SK-N-SH (cell line): ENCODE data around the gene TELO2. TPM values are rescaled to one million over a fixed set of nuclear protein-coding genes. Genes with fewer than 3 reads are reported as not detected.
A peak's percentile ranks its signal among the peaks of the same experiment; 100 is the strongest.

ENCODE experiments used
- CTCF ChIA-PET: fragments of 300-600, 350-600 bp; formaldehyde crosslinking; extraction: SDS; loops from one replicate; lab custom pipeline; 2021; lab: Yijun Ruan, JAX
- POLR2A ChIA-PET: fragments of 350-600 bp; sonication (Branson Sonifier 250); formaldehyde crosslinking; extraction: SDS; loops from one replicate; lab custom pipeline; 2020; ENCODE audit warnings: antibody characterized with exemption, inconsistent platforms; lab: Yijun Ruan, JAX
- DNase-seq: peaks from one replicate; pipeline ENCODE4 v3.0.0; 2012
- H2AFZ ChIP-seq: fragments of 200-600 bp; sonication (generic); 2 replicates; pipeline ENCODE4 v1.8.1; 2016; ENCODE audit warnings: antibody characterized with exemption, mild to moderate bottlenecking, low read depth
- H3F3A ChIP-seq: fragments of 200-600 bp; sonication (generic); replicated peaks from 2 replicates; pipeline ENCODE3; 2016; ENCODE audit warnings: antibody characterized with exemption, mild to moderate bottlenecking; ENCODE audit not compliant: insufficient read depth
- H3K27ac ChIP-seq, 2 experiments: fragments of 200-500 bp in 1 of 2; fragments of 200-600 bp in 1 of 2; sonication (Bioruptor generic) in 1 of 2; sonication (generic), shearing (Covaris generic) in 1 of 2; 2 replicates each; pipeline versions ENCODE4 v1.5.1 to v1.6.1; 2014 to 2016; ENCODE audit warnings: low read depth in 2 of 2, inconsistent platforms in 1 of 2, low read length in 1 of 2, mild to moderate bottlenecking in 1 of 2, mixed read lengths in 1 of 2
- H3K27me3 ChIP-seq: fragments of 200-600 bp; sonication (generic), shearing (Covaris generic); 2 replicates; pipeline ENCODE4 v1.6.1; 2016; ENCODE audit warnings: mixed run types; ENCODE audit not compliant: insufficient read depth
- H3K36me3 ChIP-seq, 2 experiments: fragments of 200-500 bp in 1 of 2; fragments of 200-600 bp in 1 of 2; sonication (Bioruptor generic) in 1 of 2; sonication (generic) in 1 of 2; replicated peaks in 1 of 2; 2 replicates each; pipeline versions ENCODE3 to v1.5.1; 2014 to 2016; ENCODE audit warnings: low read length in 1 of 2, mild to moderate bottlenecking in 1 of 2; ENCODE audit not compliant: insufficient read depth in 2 of 2, control insufficient read depth in 1 of 2
- H3K4me1 ChIP-seq, 2 experiments: fragments of 200-500 bp in 1 of 2; fragments of 200-600 bp in 1 of 2; sonication (Bioruptor generic) in 1 of 2; sonication (generic), shearing (Covaris generic) in 1 of 2; 2 replicates each; pipeline versions ENCODE4 v1.5.1 to v1.6.1; 2014 to 2016; ENCODE audit warnings: low read depth in 1 of 2, low read length in 1 of 2, mixed run types in 1 of 2; ENCODE audit not compliant: insufficient read depth in 2 of 2, control insufficient read depth in 1 of 2
- H3K4me2 ChIP-seq: fragments of 200-600 bp; sonication (generic), shearing (Covaris generic); 2 replicates; pipeline ENCODE4 v1.6.1; 2017; ENCODE audit warnings: mixed run types
- H3K4me3 ChIP-seq, 2 experiments: fragments of 200-500 bp in 1 of 2; fragments of 200-600 bp in 1 of 2; sonication (Bioruptor generic) in 1 of 2; sonication (generic), shearing (Covaris generic) in 1 of 2; 2 replicates each; pipeline versions ENCODE4 v1.5.1 to v1.8.1; 2014 to 2016; ENCODE audit warnings: low read depth in 2 of 2, inconsistent platforms in 1 of 2, low read length in 1 of 2, mild to moderate bottlenecking in 1 of 2, mixed read lengths in 1 of 2, moderate library complexity in 1 of 2
- H3K79me2 ChIP-seq: fragments of 200-600 bp; sonication (generic); 2 replicates; pipeline ENCODE4 v1.8.1; 2017; ENCODE audit warnings: mild to moderate bottlenecking; ENCODE audit not compliant: insufficient read depth
- H3K9ac ChIP-seq: fragments of 200-600 bp; sonication (generic); 2 replicates; pipeline ENCODE4 v1.6.1; 2017; ENCODE audit warnings: mixed run types
- H3K9me2 ChIP-seq: fragments of 200-600 bp; sonication (generic); 2 replicates; pipeline ENCODE4 v1.6.1; 2017; ENCODE audit warnings: mixed run types
- H3K9me3 ChIP-seq: fragments of 200-600 bp; sonication (generic); 2 replicates; pipeline ENCODE4 v1.6.1; 2017; ENCODE audit warnings: mixed run types, mild to moderate bottlenecking, moderate library complexity
- H4K20me1 ChIP-seq: fragments of 200-600 bp; sonication (generic); 2 replicates; pipeline ENCODE4 v1.6.1; 2017; ENCODE audit warnings: mild to moderate bottlenecking, mixed run types; ENCODE audit not compliant: insufficient read depth
- EP300 ChIP-seq, 2 experiments: IDR thresholded peaks; 2 replicates each; pipeline versions ENCODE4 v1.4.0 to v1.6.1; 2012; ENCODE audit warnings: borderline replicate concordance in 1 of 2, low read depth in 1 of 2, low read length in 1 of 2
- EZH2phosphoT487 ChIP-seq: fragments of 200-600 bp; sonication (generic); IDR thresholded peaks from 2 replicates; pipeline ENCODE4 v1.6.1; 2017; ENCODE audit warnings: low read depth, mixed run types, mild to moderate bottlenecking, antibody characterized with exemption, moderate library complexity, borderline replicate concordance
- FOSL2 ChIP-seq: IDR thresholded peaks from 2 replicates; pipeline ENCODE4 v1.4.0; 2012; ENCODE audit warnings: low read depth, mild to moderate bottlenecking, moderate library complexity, borderline replicate concordance
- FOXM1 ChIP-seq: IDR thresholded peaks from 2 replicates; pipeline ENCODE4 v1.4.0; 2012; ENCODE audit warnings: low read depth, mild to moderate bottlenecking
- GABPA ChIP-seq: IDR thresholded peaks from 2 replicates; pipeline ENCODE4 v1.4.0; 2012; ENCODE audit warnings: low read depth, mild to moderate bottlenecking
- GATA2 ChIP-seq: sonication (generic); formaldehyde crosslinking; IDR thresholded peaks from 2 replicates; pipeline ENCODE4 v1.5.0; 2020; ENCODE audit warnings: mild to moderate bottlenecking, missing genetic modification reagents
- JUND ChIP-seq: IDR thresholded peaks from 2 replicates; pipeline ENCODE4 v1.4.0; 2012
- MEF2A ChIP-seq: IDR thresholded peaks from 2 replicates; pipeline ENCODE4 v1.4.0; 2012; ENCODE audit warnings: low read depth, borderline replicate concordance
- POLR2AphosphoS5 ChIP-seq: IDR thresholded peaks from 2 replicates; pipeline ENCODE4 v1.6.1; 2012; ENCODE audit warnings: low read depth, low read length
- RAD21 ChIP-seq: IDR thresholded peaks from 2 replicates; pipeline ENCODE4 v1.6.1; 2012; ENCODE audit warnings: mild to moderate bottlenecking, low read length
- RFX5 ChIP-seq: IDR thresholded peaks from 2 replicates; pipeline ENCODE4 v1.6.1; 2012; ENCODE audit warnings: mild to moderate bottlenecking, improper control_type of control experiment, low read length
- SIN3A ChIP-seq: IDR thresholded peaks from 2 replicates; pipeline ENCODE4 v1.6.1; 2012; ENCODE audit warnings: low read depth, mild to moderate bottlenecking, low read length, moderate library complexity, borderline replicate concordance
- TAF1 ChIP-seq: IDR thresholded peaks from 2 replicates; pipeline ENCODE4 v1.6.1; 2012; ENCODE audit warnings: low read depth, mild to moderate bottlenecking, low read length, moderate library complexity, borderline replicate concordance
- YY1 ChIP-seq: IDR thresholded peaks from 2 replicates; pipeline ENCODE4 v1.4.0; 2012; ENCODE audit warnings: low read depth, mild to moderate bottlenecking
- WGBS: methylation state at CpG from one replicate; pipeline ENCODE4 v1.1.6; 2017; ENCODE audit warnings: low lambda C conversion rate; 5-methylcytosine and 5-hydroxymethylcytosine counted together
- polyA plus RNA-seq, 3 experiments: library from polyadenylated mRNA; depleted of rRNA; stranded (reverse); fragments of >200 nt; gene quantifications; 2 replicates each; pipeline ENCODE4 v1.2.3, GENCODE V29; 2012
- TF ChIP-seq, protein P1 (sequence below): fragments of 200-600 bp; sonication (generic); IDR thresholded peaks from 2 replicates; pipeline ENCODE4 v1.6.1; 2017; ENCODE audit warnings: antibody characterized with exemption, mild to moderate bottlenecking, moderate library complexity
- TF ChIP-seq, protein P2 (sequence below): fragments of 150-350 bp; IDR thresholded peaks from 2 replicates; pipeline ENCODE4 v1.6.1; 2017; ENCODE audit warnings: antibody characterized with exemption, low read length, low read depth, borderline replicate concordance
- TF ChIP-seq, protein P3 (sequence below): fragments of 150-350 bp; IDR thresholded peaks from 2 replicates; pipeline ENCODE4 v1.6.1; 2016; ENCODE audit warnings: mild to moderate bottlenecking, low read depth, low read length

Gene TELO2
- polyA plus RNA-seq, 1 of the 3 experiments (the other 2 are of a cell fraction): 24.2 TPM

DNA sequence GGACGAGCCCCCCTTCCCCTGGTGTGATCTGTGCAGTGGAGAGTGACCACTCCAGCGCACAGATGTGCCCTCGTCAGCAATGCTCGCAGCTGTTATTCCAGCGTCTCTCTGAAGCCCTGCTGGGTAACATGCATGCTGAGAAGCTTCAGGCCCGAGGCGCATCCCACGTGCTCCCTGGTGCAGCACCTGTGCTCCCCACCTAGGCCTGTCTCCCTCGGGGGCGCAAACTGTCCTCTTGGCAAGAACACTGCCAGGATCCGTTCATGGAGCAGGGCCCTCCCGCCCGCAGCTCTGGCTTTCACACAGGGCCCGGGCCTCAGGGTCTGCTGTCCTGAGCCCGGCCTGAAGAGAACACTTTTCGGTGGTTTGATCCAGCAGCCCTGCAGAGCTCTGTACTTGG lies 53.3 kb downstream of the TELO2 start:
- Histone ChIP-seq H2AFZ (no peak overlapping the region), H3F3A (peaks cover 7% of the 10 kb centered on the region), H3K9ac (no peak overlapping the region), H4K20me1 (no peaks in the 10 kb centered on the region), H3K4me1 (peaks cover 0 to 9% of the 10 kb centered on the region in 2 experiments; a peak in 2 of 4 replicates), H3K4me3 (no peak overlapping the region), H3K36me3 (peaks cover 0 to 24% of the 10 kb centered on the region in 2 experiments), H3K27ac (no peak overlapping the region; a peak in 1 of 4 replicates), H3K9me2 (no peaks in the 10 kb centered on the region), H3K27me3 (no peaks in the 10 kb centered on the region), H3K9me3 (no peaks in the 10 kb centered on the region), H3K4me2 (no peak overlapping the region), H3K79me2 (no peaks in the 10 kb centered on the region)
- DNase-seq: no peak
- WGBS: 89% methylated on average over 9 of the region's 16 CpGs
- ChIA-PET CTCF (no interaction called here), POLR2A (no interaction called here)
- TF ChIP-seq EZH2phosphoT487: no peak
- TF ChIP-seq RFX5: no peak
- TF ChIP-seq JUND: no peak
- TF ChIP-seq RAD21: no peak
- TF ChIP-seq TAF1: no peak
- TF ChIP-seq GATA2 (CRISPR knock-in tag): no peak
- TF ChIP-seq POLR2AphosphoS5: no peak
- no peak for TF ChIP-seq MEF2A
- TF ChIP-seq, protein P1, sequence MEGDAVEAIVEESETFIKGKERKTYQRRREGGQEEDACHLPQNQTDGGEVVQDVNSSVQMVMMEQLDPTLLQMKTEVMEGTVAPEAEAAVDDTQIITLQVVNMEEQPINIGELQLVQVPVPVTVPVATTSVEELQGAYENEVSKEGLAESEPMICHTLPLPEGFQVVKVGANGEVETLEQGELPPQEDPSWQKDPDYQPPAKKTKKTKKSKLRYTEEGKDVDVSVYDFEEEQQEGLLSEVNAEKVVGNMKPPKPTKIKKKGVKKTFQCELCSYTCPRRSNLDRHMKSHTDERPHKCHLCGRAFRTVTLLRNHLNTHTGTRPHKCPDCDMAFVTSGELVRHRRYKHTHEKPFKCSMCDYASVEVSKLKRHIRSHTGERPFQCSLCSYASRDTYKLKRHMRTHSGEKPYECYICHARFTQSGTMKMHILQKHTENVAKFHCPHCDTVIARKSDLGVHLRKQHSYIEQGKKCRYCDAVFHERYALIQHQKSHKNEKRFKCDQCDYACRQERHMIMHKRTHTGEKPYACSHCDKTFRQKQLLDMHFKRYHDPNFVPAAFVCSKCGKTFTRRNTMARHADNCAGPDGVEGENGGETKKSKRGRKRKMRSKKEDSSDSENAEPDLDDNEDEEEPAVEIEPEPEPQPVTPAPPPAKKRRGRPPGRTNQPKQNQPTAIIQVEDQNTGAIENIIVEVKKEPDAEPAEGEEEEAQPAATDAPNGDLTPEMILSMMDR: no peak

DNA sequence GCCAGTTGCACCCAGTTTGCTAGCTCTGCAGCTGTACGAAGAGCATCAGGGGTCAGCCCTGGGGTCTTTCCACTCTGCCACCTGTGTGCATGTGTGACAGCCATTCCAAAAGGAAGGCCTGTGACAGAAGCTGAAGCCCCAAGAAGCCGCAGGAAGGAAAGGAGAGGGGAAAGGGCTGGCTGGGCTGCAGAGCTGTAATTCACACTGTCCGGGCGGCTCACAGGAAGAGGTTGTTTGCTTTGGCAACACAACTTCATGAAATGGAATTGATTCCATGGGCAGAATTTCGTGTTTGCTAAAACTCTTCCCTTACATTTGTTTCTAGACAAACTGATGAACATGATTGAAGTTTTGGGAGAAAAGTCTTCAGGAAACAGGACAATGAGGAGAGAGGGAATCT lies 55.1 kb downstream of the TELO2 start:
- H3K4me1 ChIP-seq: peaks cover 0 to 6% of the 10 kb centered on the region in 2 experiments; a peak in 2 of 4 replicates
- peaks cover 0 to 25% of the 10 kb centered on the region in 2 experiments for H3K36me3 ChIP-seq
- no peak overlapping the region for H3K4me3 ChIP-seq
- no peaks in the 10 kb centered on the region for H4K20me1 ChIP-seq
- no peak overlapping the region for H2AFZ ChIP-seq
- H3F3A ChIP-seq: peaks cover 7% of the 10 kb centered on the region
- no peaks in the 10 kb centered on the region for H3K9me2 ChIP-seq
- H3K27me3 ChIP-seq: no peaks in the 10 kb centered on the region
- ChIA-PET POLR2A (no interaction called here), CTCF (no interaction called here)
- H3K9ac ChIP-seq: no peak overlapping the region
- H3K9me3 ChIP-seq: no peaks in the 10 kb centered on the region
- no peaks in the 10 kb centered on the region for H3K79me2 ChIP-seq
- peak overlapping the region in 1 of 2 experiments; percentile 16; a peak in 1 of 4 replicates for H3K27ac ChIP-seq
- DNase-seq: no peak
- TF ChIP-seq YY1 (no peak), EZH2phosphoT487 (no peak), RFX5 (no peak), GABPA (no peak), SIN3A (no peak), JUND (no peak), EP300 (IDR thresholded peaks at IDR 0.05; ENCODE audit: borderline replicate concordance in 1 of 2, low read depth in 1 of 2, low read length in 1 of 2) (no peak), FOXM1 (no peak), FOSL2 (no peak)
- TF ChIP-seq, protein P2, sequence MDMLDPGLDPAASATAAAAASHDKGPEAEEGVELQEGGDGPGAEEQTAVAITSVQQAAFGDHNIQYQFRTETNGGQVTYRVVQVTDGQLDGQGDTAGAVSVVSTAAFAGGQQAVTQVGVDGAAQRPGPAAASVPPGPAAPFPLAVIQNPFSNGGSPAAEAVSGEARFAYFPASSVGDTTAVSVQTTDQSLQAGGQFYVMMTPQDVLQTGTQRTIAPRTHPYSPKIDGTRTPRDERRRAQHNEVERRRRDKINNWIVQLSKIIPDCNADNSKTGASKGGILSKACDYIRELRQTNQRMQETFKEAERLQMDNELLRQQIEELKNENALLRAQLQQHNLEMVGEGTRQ: no peak
- TF ChIP-seq, protein P3, sequence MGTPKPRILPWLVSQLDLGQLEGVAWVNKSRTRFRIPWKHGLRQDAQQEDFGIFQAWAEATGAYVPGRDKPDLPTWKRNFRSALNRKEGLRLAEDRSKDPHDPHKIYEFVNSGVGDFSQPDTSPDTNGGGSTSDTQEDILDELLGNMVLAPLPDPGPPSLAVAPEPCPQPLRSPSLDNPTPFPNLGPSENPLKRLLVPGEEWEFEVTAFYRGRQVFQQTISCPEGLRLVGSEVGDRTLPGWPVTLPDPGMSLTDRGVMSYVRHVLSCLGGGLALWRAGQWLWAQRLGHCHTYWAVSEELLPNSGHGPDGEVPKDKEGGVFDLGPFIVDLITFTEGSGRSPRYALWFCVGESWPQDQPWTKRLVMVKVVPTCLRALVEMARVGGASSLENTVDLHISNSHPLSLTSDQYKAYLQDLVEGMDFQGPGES: no peak
- 88% methylated on average over 5 of the region's 5 CpGs for WGBS
- H3K4me2 ChIP-seq: peak overlapping the region; percentile 0; the same call in 1 of the 2 replicates
